Kidney capillary endothelial cell (primary cell): Measurements from ENCODE around the gene PPP6C.
A peak's percentile ranks its signal among the peaks of the same experiment; 100 is the strongest.
"Not testable (repeated sequence)": the region's sequence is repeated elsewhere in the genome, so short reads cannot be mapped to it uniquely, and the experiment has no call there.

ENCODE experiments used
- DNase-seq: peaks from one replicate; pipeline ENCODE4 v3.0.0-alpha.2; 2018; ENCODE audit warnings: low spot score

The PPP6C gene

DNA sequence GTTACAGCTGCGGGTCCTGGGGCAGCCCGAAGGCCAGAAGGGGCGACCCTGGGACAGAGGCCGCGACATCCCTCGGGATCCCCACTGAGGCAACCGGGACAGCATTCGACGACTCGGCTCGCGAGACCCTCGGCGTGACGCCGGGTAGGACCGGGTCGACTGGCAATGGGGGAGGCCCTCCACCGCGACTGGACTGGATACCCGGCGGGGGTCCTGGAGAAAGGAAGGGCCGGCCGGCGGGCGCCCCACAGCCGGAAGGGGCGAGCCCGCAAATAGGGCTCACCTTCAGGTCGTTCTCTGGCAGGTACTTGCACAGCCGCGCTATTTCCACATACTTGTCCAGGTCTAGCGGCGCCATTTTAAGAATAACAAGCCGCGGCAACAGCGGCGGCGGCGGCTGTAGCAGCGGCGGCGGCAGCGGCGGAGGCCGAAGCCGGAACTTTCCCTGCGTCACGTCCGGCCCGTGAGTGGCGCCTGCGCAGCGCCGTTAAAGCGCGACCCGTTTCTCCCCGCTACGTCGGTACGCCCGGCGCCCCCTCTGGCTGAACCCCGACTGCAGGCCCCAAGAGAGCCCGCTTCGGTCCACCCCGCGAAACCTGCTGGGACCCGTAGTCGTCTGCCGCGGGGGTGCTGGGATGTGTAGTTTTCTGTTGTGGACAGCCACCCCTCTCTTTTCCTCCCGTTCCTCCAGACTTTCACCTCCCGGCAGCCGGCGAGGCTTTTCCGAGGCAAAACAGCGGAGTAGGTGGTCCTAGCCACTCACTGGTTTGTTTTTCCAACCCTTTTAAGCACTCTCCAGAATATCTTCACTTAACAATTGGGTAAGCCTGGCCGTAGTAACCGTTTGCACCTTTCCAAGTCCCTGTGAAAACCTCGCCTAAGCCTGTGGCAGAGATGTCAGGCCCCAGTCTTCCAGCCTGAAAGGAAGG lies at the start of gene PPP6C:
Gene PPP6C, minus strand, starts transcription at position 443 of the 929 bp plus-strand sequence. Its CDS starts 85 bp downstream, at position 358.
- DNase-seq, result peak; percentile 91

DNA sequence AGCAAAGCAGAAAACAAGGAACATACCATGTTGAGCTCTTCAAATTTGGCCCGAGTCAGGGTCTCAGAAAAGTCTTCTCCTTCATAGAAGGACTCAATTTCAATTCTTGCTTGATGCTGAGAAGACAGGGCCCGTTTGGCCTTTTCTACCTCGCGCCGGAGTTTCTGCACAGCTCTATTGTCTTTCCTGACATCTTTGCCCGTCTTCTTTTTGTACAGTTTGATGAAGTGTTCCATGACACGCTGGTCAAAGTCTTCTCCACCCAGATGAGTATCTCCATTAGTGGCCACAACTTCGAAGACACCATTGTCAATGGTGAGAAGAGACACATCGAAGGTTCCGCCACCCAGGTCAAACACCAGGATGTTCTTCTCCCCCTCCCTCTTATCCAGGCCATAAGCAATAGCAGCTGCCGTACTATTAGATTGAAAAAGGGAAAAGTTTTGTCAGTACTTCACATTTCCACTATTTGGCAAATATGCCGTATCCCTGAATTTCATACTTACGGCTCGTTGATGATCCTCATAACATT lies 49.4 kb upstream of the PPP6C start:
- DNase-seq, result no peak

DNA sequence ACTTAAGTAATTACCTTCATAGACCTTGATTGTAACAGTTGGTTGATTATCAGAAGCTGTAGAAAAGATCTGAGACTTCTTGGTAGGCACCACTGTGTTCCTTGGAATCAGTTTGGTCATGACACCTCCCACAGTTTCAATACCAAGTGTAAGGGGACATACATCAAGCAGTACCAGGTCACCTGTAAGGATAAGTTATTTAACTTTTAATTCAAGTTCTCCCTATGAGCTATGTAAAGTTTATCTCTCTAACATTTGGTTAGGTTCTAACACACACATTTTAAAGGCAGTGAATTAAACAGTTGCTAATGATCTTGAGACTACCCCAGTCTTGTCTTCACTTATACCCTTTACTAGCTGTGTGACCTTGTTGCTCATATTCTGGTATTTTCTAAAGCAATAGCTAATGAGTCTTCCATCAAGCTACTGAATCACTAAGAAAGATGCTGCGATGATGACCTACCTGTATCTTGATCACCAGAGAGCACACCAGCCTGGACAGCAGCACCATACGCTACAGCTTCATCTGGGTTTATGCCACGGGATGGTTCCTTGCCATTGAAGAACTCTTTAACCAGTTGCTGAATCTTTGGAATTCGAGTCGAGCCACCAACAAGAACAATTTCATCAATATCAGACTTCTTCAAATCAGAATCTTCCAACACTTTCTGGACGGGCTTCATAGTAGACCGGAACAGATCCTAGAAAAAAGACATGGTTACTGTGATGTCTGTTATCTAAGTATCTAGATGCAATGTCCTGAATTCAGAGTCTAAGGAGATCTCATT lies 48.7 kb upstream of the PPP6C start:
- no peak for DNase-seq

DNA sequence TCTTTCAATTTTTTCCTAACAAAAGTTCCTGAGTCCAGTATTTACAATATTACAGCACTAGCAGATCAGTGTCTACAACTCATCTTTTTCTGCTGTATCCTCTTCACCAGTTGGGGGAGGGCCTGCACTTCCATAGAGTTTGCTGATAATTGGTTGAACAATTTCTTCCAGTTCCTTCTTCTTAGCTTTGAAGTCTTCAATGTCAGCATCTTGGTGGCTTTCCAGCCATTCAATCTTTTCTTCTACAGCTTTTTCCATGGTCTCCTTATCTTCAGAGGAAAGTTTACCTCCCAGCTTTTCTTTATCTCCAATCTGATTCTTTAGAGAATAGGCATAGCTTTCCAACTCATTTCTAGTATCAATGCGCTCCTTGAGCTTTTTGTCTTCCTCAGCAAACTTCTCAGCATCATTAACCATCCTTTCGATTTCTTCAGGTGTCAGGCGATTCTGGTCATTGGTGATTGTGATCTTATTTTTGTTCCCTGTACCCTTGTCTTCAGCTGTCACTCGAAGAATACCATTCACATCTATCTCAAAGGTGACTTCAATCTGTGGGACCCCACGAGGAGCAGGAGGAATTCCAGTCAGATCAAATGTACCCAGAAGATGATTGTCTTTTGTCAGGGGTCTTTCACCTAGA lies 47.0 kb upstream of the PPP6C start:
- not testable (repeated sequence) for DNase-seq

DNA sequence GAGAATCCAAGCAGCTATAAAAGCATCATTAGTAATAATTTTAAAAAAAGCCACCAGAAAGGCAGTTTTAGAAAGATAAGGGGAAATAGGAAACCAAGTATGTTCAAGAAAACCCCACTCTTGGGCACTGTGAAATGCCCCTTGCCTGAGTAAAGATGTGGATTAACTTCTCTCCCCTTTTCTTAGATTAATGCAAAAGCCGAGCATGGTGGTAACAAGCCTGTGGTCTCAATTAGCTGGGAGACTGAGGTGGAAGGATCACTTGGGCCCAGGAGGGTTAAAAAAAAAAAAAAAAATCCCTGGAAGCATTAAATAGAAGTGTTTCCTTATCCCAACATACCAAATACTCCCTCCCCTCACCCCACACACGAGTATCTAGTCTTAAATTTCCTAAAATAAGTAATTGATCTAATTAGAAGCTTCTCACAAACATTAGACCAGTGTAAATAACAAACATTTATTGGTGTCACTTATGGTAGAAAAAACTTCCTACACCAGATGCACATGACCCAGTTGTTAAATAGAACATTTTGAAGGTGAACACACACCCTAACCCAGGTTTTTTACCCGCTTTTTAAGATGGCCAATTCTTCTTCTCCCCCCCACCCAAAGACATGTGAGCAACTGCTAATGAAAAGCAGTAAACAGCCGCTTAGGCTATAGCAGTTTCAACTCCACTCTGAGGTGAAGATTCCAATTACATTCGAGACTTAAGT lies 46.4 kb upstream of the PPP6C start:
- no peak for DNase-seq

DNA sequence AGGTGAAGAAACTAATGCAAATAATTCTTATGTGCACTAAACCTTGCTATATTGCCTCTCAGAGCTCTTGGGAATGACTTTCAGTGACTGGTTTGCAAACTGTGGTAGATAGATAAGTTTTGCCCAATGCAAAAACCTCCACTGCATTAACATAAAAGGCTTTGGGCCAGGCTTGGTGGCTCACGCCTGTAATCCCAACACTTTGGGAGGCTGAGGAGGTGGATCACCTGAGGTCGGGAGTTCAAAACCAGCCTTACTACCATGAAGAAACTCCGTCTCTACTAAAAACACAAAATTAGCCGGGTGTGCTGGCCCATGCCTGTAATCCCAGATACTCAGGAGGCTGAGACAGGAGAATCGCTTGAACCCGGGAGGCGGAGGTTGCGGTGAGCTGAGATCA lies 44.5 kb upstream of the PPP6C start:
- DNase-seq, result not testable (repeated sequence)

DNA sequence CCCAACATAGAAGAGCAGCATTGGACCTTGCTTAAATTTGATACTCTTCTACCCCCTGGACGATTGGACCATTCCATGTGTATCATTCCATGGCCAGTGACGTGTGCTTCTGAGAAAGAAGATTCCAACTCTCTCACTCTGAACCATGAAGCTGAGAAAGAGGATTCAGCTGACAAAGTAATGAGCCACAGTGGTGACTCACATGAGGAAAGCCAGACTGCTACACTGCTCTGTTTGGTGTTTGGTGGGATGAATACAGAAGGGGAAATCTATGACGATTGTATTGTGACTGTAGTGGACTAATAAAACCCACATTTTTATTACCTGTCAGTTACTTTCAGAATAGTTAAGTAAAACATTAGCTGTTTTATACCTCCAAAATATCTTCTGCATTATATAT lies 44.1 kb upstream of the PPP6C start:
- DNase-seq, result peak; percentile 72

DNA sequence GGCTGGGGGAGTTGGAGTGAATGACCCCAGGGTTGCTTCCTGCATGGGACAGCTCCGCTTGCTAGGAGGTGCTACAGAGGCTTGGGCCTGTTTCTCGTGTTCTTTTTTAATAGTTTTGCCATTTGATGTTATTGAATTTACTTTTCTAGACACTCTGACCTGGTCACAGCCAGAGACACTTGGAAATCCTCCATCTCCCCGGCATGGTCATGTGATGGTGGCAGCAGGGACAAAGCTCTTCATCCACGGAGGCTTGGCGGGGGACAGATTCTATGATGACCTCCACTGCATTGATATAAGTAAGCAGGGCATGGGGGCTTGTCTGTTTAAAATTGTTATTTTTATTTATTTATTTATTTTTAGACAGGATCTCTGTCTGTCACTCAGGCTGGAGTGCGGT lies 38.2 kb upstream of the PPP6C start:
- no peak for DNase-seq

DNA sequence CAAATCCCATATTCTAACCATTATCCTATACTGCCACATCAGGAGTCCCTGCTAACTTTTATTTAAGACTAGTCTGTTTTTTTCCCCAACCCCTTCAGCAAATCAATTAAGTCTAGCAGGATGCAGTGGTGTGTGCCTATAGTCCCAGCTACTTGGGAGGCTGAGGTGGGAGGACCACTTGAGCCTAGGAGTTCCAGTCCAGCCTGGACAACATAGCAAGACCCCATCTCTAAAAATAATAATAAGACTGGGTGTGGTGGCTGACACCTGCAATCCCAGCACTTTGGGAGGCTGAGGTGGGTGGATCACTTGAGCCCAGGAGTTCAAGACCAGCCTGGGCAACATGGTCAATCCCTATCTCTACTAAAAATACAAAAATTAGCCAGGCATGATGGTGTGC lies 35.3 kb upstream of the PPP6C start:
- not testable (repeated sequence) for DNase-seq

DNA sequence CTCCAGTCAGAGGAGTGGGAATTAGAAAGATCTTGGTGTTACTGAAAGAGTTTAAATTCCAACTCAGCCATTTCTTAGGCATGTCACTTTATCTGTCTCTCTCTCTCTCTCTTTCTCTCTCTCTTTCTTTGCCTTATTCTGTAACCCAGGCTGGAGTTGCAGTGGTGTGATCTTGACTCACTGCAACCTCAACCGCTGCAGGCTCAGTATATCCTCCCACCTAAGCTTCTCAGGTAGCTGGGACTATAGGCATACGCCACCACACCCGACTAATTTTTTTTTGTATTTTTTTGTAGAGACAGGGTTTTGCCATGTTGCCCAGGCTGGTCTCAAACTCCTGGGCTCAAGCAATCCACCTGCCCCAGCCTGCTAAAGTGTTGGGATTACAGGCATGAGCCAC lies 29.0 kb upstream of the PPP6C start:
- no peak for DNase-seq

DNA sequence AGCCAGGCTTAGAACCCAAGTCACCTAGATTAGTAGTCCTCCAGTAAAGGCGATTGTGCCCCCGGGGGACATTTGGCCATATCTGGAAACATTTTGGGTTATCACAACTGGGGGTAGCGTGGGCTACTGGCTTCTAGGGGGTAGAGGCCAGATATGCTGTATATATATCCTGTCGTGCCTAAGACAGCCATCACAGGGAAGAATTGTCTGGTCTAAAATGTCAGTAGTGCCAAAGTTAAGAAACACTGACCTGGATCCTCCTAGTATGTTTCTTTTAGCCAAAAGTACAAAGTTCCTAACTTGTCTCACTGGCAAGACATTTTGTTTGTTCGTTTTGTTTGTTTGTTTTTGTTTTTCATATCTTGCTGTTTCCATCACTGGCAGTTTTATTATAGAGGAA lies 24.6 kb upstream of the PPP6C start:
- DNase-seq, result no peak

DNA sequence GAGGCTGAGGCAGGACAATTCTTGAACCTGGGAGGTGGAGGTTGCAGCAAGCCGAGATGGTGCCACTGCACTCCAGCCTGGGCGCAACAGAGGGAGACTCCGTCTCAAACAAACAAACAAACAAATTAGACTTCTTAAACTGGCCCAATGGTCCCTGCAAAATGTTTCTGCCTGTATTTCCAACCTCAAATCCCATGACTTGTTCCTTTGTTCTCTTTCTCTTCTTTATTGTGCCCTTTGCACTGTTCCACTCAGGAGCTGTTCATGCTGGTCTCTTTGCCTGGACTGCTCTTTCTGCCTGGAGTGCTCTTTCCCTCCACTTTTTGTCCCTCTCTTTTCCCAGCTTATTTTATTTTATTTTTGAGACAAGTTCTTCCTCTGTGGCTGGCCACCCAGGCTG lies 14.9 kb upstream of the PPP6C start:
- DNase-seq, result no peak

DNA sequence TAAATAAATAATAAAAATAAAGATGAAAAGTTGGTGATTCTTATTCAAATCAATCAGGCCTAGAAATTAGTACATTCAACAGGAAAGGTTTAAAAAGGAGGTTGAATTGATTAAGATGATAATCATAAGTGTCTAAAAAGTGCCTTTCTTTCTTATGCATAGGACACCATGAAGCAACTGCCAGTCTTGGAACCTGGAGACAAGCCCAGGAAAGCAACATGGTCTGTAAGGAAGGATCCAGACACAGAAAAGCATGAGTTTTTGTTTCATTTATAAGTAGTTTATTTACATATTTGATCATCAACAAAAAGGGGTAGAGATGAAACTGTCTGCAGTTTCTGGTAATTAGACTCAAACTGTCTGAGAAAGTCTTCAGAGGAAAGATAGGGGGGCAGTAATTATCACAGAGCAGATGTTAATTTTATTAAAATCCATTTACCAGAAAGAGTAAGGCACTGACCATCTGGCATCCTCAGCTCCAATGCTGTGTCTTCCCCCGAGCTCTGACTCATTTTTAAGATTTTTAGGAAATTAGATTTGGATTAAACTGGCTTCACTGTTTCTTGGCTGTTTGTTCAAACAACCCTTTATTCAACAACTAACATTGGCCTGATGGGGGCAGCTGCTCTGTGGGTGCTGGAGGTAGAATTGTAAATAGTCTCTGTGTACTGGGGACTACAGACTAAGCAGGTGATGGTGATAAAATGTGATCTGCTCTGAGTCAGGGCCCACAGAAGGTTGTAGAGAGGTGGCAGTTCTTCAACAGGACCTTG lies 13.4 kb upstream of the PPP6C start:
- DNase-seq, result no peak

DNA sequence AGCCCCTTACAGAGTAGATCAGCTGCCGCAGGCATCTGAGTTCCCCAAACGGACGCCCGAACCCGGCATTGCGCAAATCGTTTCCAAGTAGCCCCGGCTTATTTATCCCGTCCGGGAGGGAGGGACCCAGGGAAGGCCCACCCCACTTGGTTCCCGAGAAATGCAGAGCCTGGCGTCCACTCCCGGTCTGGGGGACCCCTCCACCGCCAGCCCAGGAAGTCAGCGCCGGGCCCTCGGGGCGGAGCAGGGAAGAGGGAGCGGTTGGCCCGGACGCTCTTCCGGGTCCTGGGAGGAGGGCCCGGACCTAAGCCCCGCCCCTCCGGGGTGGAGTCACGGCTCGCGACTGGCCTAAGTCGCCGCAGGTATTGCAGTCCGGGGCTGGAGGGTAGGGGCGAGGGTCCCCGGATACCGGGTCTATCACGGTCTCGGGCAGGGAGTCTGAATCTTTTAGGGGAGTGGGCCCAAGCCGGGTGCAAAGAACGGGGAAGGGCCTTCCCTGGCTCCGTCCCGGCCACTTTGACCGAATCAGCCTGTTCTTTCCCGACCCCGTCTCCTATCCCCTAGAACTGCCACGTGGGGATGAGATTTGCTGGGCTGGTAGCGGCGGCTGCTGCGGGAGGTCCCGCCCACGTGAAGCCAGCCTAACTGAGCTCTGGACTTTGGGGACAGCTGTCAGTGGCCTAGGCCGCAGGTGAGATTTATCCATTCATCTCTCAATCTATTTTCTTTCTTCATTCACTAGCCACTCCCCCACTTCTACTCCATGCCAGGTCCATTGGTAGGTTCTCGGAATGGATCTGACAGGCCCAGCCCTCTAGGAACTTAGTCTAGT lies 10.8 kb upstream of the PPP6C start, which contains the start of gene RABEPK:
Gene RABEPK, plus strand, starts transcription at position 327 of the 832 bp plus-strand sequence. CDS start 2,472 bp downstream, outside the sequence.
- peak; percentile 89 for DNase-seq

DNA sequence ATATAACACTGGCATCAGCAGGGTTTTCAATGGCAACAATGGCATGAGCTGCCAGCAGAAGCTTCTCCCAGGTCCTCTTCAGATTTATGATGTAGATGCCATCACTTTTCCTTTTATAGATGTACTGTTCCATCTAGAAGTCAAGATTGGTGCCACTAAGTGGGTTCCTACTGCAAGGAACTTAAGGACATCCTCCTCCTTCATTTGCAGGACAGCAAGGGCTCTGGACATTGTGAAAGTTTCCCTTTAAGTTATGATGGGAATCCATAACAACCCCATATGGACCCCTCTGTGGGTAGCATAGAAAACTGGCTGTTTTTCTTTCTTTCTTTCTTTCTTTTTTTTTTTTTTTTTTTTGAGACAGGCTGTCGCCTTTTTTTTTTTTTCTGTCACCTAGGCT lies 6.0 kb upstream of the PPP6C start:
- DNase-seq, result not testable (repeated sequence)

DNA sequence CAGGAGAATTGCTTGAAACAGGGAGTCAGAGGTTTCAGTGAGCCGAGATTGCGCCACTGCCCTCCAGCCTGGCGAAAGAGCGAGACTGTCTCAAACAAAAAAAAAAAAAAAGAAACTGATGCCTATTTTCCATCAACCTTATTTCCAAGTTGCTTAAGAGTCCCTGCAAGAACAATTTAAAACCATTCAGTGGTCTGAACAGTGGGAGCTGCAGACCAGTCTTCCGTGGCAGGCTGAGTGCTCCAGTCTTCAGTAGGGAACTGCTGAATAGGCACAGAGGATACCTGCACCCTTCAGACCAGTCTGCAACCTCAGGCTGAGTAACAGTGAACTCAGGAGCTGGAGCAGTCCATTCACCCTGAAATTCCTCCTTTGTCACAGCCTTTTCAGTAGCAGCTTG lies 4.9 kb upstream of the PPP6C start:
- DNase-seq, result not testable (repeated sequence)

DNA sequence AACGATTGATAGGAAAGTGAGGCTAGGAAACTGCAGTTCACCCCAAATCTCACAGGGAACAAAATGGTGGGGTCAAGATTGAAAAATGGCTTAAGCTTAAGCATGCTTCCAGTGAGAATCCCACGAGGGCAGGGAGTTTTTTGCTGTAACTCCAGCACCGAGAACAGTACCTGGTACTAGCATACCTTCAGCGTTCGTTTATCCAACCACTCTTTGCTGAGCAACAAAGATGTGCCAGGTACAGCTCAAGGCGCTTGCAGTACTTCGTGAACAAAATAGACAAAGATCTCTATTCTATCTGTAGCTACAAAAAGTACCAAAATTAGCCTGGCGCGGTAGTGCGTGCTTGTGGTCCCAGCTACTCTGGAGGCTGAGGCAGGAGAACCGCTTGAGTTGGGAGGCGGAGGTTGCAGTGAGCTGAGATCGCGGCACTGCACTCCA lies 778 bp upstream of the PPP6C start:
- peak; percentile 24 for DNase-seq

DNA sequence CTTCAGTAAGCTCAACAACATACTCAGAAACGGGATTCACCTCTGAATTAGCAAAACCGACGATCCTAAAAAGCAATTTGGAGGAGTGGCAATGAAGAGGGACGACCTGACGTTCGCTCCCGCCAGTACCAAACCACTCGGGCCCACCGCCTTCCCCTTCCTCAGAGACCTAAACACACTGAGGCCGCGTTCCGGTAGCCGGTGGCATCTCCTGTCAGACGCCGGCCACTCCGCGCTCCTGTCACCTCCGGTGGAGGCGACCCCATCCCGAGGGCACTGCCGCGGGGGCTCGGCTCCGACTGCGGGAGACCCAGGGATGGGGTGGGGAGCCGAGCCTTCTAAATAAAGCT lies 617 bp downstream of the PPP6C start:
- DNase-seq, result peak; percentile 26

DNA sequence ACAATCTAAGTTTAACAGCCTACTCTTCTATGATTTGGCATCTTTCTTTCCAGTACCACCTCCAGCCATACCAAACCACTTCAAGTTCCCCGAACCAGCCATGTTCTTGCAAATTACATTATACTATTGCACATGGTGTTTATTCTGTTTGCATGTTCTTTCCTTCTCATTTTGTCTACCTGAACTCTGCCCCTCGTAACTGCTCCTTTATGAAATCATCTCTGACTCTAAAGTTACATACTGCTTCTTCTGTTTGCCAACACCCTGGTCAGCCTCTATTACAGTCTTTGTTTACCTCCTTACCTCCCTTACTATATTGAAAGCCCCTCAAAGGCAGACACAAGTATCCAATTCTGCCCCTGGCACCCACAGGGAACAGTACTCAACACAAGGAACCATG lies 6.0 kb downstream of the PPP6C start:
- DNase-seq, result no peak

DNA sequence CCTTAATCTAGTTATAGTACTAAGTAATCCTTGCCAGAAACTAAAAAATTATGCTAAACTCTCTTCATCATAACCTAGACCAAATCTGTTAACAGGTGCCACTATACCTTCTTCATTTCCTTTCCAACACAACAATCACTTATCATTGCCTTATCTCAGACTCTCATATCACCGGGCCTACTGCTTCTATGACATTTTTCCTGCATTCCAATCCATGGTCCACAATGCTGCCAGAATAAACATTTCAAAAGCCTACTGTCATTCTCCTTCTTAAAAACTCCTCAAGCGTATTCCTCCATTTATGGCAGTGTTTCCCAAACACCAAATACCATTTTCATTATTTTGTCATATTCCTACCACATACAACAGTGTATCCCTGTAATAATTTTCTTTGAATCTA lies 6.5 kb downstream of the PPP6C start:
- no peak for DNase-seq
